HS-5 (cell line): ENCODE data around the gene MEP1B.
"Not testable (repeated sequence)": the region's sequence is repeated elsewhere in the genome, so short reads cannot be mapped to it uniquely, and the experiment has no call there.

Source experiments
- DNase-seq: peaks from one replicate; pipeline ENCODE4 v3.0.0-alpha.2; 2012; ENCODE audit warnings: low read depth

Gene MEP1B

GRCh38 chr18:32189790-32190189 is at the start of gene MEP1B:
MEP1B (plus strand) TSS chr18:32190039; CDS start chr18:32190071, 32 bp downstream.
- no peak for DNase-seq

- DNase-seq, result no peak
Observed at GRCh38 chr18:32148185-32148870, 41.5 kb upstream of the MEP1B start.

GRCh38 chr18:32152705-32153448 is 37.0 kb upstream of the MEP1B start:
- no peak for DNase-seq

GRCh38 chr18:32156855-32157254 is 33.0 kb upstream of the MEP1B start:
- no peak for DNase-seq

GRCh38 chr18:32157580-32157979 is 32.3 kb upstream of the MEP1B start:
- no peak for DNase-seq

GRCh38 chr18:32158108-32158624 is 31.7 kb upstream of the MEP1B start:
- peak; percentile 49 for DNase-seq

GRCh38 chr18:32158631-32159030 is 31.2 kb upstream of the MEP1B start:
- not testable (repeated sequence) for DNase-seq

GRCh38 chr18:32160547-32160946 is 29.3 kb upstream of the MEP1B start:
- no peak for DNase-seq

- DNase-seq, result no peak
Observed at GRCh38 chr18:32167980-32168730, 21.7 kb upstream of the MEP1B start.

- DNase-seq, result no peak
Observed at GRCh38 chr18:32173654-32174053, 16.2 kb upstream of the MEP1B start.

GRCh38 chr18:32174719-32175118 is 15.1 kb upstream of the MEP1B start:
- DNase-seq, result no peak

GRCh38 chr18:32175265-32175664 is 14.6 kb upstream of the MEP1B start:
- DNase-seq, result no peak

- not testable (repeated sequence) for DNase-seq
Observed at GRCh38 chr18:32176745-32177144, 13.1 kb upstream of the MEP1B start.

- DNase-seq, result no peak
Observed at GRCh38 chr18:32177530-32177929, 12.3 kb upstream of the MEP1B start.

GRCh38 chr18:32183503-32183902 is 6.3 kb upstream of the MEP1B start:
- no peak for DNase-seq

GRCh38 chr18:32190209-32190608 is 370 bp downstream of the MEP1B start:
- DNase-seq, result no peak

GRCh38 chr18:32195881-32196815 is 6.3 kb downstream of the MEP1B start:
- DNase-seq, result no peak

- DNase-seq, result no peak
Observed at GRCh38 chr18:32200766-32201165, 10.9 kb downstream of the MEP1B start.

GRCh38 chr18:32201948-32202672 is 12.3 kb downstream of the MEP1B start:
- no peak for DNase-seq

- no peak for DNase-seq
Observed at GRCh38 chr18:32208023-32208422, 18.2 kb downstream of the MEP1B start.

GRCh38 chr18:32208577-32208976 is 18.7 kb downstream of the MEP1B start:
- no peak for DNase-seq
